ENCODE results near the gene DAB2.
A peak's percentile ranks its signal among the peaks of the same experiment; 100 is the strongest.

DAB2 gene

GRCh38 chr5:39387293-39387692 is 37.5 kb downstream of the DAB2 start:
- no peak for DNase-seq (ENCODE audit: low spot score)
- TF ChIP-seq CTCF (IDR thresholded peaks at IDR 0.05): no peak
- Histone ChIP-seq H3K27ac (no peak overlapping the region), H3K4me3 (no peak overlapping the region)

- no peak overlapping the region for H3K4me3 ChIP-seq
- TF ChIP-seq CTCF (IDR thresholded peaks at IDR 0.05): no peak
Measured at GRCh38 chr5:39384271-39384670, 40.5 kb downstream of the DAB2 start.

GRCh38 chr5:39381376-39381775 is 43.4 kb downstream of the DAB2 start:
- Histone ChIP-seq H3K27ac (no peak overlapping the region), H3K4me3 (no peak overlapping the region)
- no peak for TF ChIP-seq CTCF (IDR thresholded peaks at IDR 0.05)
- DNase-seq (ENCODE audit: low spot score): no peak

More at GRCh38 chr5:39384271-39384670, 40.5 kb downstream of the DAB2 start:
- no peak overlapping the region for H3K27ac ChIP-seq
- DNase-seq (ENCODE audit: low spot score): no peak

GRCh38 chr5:39379693-39380092 is 45.1 kb downstream of the DAB2 start:
- TF ChIP-seq CTCF (IDR thresholded peaks at IDR 0.05): no peak
- no peak for DNase-seq (ENCODE audit: low spot score)
- Histone ChIP-seq H3K4me3 (no peak overlapping the region), H3K27ac (no peak overlapping the region)

GRCh38 chr5:39377613-39378012 is 47.2 kb downstream of the DAB2 start:
- H3K4me3 ChIP-seq: no peak overlapping the region
- DNase-seq (ENCODE audit: low spot score): no peak
- no peak for TF ChIP-seq CTCF (IDR thresholded peaks at IDR 0.05)
- no peak overlapping the region for H3K27ac ChIP-seq

GRCh38 chr5:39376293-39376714 is 48.5 kb downstream of the DAB2 start:
- Histone ChIP-seq H3K27ac (no peak overlapping the region), H3K4me3 (no peak overlapping the region)
- peak; percentile 61 for TF ChIP-seq CTCF (IDR thresholded peaks at IDR 0.05)
- DNase-seq (ENCODE audit: low spot score): no peak

GRCh38 chr5:39373791-39374190 is 51.0 kb downstream of the DAB2 start:
- no peak for DNase-seq (ENCODE audit: low spot score)
- no peak for TF ChIP-seq CTCF (IDR thresholded peaks at IDR 0.05)
- no peak overlapping the region for H3K4me3 ChIP-seq
- H3K27ac ChIP-seq: no peak overlapping the region
